ENCODE measurements around the gene RABGAP1L.
A peak's percentile ranks its signal among the peaks of the same experiment; 100 is the strongest.
"Not testable (repeated sequence)": the region's sequence is repeated elsewhere in the genome, so short reads cannot be mapped to it uniquely, and the experiment has no call there.

The RABGAP1L gene

DNA sequence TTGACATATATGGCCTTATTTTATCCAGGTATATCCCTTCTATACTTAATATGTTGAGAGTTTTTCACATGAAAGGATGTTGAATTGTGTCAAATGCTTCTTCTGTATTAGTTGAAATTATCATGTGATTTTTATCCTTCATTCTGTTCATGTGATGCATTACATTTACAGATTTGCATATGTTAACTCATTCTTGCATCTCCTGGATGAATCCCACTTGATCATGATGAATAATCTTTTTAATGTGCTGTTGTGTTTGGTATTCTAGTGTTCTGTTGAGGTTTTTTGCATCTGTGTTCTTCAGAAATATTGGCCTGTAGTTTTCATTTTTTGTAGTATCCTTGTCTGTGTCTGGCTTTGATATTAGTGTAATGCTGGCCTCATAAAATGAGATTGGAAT is 150.2 kb downstream of the RABGAP1L start:
- DNase-seq: no peak

DNA sequence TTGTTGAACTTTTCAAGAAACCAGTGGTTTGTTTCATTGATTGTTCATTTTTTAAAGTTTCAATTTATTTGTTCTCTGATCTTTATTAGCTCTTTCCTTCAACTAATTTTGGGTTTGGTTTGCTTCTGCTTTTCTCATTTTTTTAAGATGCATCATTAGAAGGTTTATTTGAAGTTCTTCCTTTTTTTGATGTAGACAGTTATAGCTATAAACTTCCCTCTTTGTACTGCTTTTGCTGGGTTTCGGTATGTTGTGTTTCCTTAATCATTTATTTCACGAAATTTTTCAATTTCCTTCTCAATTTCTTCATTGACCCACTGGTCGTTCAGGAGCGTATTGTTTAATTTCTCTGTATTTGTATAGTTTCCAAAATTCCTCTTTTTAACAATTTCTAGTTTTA is 155.1 kb downstream of the RABGAP1L start:
- DNase-seq: peak; percentile 5

DNA sequence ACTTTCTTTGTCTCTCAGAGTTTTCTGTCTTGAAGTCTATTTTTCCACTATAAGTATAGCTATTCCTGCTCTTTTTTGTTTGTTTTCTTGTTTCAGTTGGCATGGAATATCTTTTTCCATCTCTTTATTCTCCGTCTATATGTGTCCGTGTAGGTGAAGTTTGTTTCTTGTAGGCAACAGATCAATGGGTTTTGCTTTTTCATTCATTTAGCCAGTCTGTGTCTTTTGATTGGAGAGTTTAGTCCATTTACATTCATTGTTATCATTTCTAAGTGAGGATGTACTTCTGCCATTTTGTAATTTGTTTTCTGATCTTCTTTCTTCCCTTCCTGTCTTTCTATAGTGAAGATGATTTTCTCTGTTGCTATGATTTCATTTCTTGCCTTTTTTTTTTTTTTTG is 155.9 kb downstream of the RABGAP1L start:
- DNase-seq: no peak

DNA sequence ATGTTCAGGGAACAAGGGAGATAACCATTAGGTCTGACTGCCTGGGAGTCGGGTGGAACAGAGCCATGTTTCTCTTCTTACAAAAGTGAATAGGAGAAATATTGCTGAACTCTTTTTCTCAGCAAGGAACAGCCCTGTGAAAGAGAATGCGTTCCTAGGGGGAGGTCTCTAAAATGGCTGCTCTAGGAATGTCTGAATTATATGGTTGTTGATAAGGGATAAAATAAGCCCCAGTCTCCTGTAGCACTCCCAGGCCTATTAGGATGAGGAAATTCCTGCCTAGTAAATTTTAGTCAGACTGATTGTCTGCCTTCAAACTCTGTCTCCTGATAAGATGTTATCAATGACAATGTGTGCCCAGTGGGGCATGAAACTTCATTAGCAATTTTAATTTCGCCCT is 161.6 kb downstream of the RABGAP1L start:
- not testable (repeated sequence) for DNase-seq

DNA sequence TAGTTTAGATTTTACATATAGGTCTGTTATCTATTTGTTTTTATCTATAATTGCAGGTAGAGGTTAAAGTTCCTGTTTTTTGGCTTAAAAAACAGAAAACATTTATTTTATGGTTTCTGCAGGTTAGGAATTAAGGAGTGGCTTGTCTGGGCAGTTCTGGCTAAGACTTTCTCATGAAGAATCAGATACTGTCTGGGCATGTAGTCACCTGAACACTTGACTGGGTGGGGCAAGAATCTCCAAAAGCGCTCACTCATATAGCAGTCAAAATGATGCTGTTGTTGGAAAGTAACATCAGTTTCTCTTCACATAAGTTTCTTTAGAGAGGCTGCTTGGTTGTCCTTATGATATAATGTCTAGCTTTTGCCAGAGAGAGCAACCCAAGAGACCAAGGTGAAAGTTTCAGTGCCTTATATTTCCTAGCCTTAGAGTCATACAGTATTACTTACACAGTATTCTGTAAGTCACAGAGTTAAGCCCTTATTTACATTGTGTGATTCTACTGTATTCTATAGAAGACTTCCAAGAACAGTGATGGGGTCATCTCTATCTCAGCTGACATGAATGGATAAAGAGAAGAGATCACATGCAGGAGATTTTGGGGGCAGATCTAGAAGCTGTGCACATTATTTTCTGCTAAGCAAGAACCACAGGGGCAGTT is 163.0 kb downstream of the RABGAP1L start:
- DNase-seq: no peak

DNA sequence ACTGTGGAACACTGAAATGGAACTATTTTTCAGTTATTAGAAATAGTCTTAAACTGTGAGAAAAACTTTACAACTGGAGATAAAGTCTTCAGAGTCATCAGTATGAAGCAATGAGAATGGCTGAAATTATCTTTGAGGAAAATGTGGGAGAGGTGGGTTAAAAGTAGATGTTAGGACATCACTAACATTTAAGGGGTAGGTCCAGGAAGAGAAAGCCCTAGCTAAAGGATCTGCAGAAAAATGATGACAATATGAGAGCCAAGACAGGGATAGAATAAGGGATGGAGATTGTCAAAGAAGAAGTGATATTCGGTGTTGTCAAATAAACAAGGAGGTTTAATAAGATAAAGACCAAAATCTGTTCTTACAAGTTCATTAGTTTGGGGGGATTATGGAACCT is 165.2 kb downstream of the RABGAP1L start:
- DNase-seq: no peak

DNA sequence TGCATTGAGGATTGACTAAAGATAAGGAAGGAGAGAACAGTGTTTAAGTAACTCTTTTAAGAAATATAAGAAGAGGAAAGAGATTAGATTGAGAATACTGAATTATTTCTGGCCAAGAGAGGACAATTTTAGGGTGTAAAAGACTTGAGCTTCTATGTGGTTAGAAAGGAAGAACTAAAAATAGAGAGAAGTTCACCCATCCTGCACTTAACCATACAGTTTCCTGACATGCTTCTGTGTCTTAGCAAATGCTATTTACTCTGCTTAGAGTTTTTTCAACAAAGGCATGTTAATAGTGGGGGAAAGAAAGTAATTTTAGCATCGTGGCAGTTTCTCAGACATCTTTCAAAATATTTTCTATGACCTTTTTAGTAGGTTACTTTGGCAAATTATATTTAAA is 165.6 kb downstream of the RABGAP1L start:
- no peak for DNase-seq

DNA sequence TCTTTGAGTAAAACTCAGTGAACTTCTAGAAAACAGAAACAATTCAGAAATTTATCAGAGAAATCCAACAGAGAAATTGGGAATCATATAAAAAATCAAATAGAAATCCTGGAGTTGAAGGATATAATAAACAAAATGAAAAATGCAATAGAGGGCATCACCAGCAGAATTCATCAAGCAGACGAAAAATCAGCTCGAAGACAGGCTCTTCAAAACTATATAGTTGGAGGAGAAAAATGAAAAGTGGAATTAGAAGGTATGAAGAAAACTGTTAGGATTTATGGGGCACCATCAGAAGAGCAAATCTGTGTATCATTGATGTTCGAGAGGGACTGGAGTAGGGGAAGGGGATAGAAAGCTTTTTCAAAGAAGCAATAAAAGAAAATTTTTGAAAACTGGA is 167.0 kb downstream of the RABGAP1L start:
- DNase-seq: no peak

DNA sequence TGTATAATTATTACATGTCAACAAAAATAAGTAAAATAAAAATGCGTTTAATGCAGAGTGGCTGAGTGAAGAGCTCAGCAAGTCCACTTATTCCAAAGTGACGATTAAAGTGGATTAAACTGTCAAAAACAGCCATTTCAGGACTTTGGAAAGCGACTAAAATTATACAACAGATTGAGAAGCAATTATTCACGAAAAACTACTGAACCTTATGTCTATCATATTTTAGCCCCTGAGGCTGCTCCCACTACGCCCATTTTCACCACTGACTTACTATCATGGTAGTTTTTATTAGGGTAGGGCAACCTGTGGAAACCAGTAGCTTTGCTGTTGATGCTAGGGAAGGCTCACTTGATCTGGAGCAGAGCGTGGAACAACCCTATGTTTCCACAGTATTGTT is 174.1 kb downstream of the RABGAP1L start:
- DNase-seq: no peak

DNA sequence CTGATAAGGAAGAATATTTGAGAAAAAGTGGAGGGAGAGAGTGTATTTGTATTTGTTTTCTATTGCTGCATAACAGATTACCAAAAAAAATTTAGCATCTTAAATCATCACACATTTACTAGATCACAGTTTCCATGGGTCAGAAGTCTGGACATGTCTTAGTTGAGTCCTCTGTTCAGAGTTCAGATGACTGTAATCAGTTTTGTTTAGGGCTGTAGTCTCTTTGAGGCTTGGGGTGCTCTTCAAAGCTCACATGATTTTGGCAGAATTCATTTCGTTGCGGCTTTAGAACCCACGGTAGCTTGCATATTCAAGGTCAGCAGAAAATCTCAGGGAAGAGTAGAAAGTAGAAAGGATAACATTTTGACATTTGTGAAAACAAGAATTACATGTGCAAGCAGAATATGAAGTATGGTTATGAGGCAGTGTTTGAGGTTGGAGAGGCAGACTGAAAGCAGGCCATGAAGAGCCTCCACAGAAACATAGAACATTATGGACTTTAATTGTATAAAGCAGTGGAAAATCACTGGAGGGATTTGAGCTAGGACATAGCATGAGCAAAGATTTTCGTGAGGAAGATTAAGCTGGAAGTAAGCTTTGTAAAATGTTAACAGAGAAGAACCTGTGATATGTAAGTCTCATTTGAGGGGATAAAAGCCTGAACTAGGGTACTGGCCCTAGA is 177.8 kb downstream of the RABGAP1L start:
- DNase-seq: no peak

DNA sequence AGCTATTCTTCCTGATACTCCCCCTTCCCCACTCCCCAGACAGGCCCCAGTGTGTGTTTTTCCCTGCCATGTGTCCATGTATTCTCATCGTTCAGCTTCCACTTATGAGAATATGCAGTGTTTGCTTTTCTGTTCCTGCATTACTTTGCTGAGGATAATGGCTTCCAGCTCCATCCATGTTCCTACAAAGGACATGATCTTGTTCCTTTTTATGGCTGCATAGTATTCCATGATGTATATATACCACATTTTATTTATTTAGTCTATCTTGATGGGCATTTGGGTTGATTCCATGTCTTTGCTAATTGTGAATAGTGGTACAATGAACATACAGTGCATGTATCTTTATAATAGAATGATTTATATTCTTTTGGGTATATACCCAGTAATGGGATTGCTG is 181.1 kb downstream of the RABGAP1L start:
- not testable (repeated sequence) for DNase-seq

DNA sequence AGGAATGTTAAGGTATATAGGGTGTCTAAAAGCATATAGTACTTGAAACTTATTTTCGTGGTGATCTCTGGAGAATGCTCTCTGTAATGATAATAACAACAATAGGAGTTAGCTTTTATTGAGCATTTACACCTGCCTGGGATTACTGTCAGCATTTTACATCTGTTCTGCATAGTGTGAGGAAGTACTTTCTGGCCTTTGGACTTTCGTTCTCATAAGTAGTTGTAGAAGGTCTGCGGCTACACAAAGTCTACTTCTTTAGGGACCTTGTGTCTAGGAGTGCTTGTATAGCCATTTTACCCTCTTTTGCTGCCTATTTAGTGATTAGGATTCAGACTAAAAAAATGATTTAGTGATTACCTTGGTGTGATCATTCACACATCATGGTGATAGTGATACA is 184.8 kb downstream of the RABGAP1L start:
- DNase-seq: no peak

DNA sequence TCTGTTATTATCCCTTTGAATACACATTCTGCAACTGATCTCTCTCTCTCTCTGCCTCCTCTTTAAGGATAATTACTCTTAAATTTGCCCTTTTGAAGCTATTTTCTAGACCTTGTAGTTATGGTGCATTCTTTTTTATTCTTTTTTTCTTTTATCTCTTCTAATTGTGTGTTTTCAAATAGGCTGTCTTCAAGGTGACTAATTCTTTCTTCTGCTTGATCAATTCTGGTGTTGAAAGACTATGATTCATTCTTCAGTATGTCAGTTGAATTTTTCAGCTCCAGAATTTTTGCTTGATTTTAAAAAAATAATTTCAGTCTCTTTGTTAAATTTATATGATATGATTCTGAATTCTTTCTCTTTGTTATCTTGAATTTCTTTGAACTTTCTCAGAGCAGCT is 192.8 kb downstream of the RABGAP1L start:
- DNase-seq: no peak

DNA sequence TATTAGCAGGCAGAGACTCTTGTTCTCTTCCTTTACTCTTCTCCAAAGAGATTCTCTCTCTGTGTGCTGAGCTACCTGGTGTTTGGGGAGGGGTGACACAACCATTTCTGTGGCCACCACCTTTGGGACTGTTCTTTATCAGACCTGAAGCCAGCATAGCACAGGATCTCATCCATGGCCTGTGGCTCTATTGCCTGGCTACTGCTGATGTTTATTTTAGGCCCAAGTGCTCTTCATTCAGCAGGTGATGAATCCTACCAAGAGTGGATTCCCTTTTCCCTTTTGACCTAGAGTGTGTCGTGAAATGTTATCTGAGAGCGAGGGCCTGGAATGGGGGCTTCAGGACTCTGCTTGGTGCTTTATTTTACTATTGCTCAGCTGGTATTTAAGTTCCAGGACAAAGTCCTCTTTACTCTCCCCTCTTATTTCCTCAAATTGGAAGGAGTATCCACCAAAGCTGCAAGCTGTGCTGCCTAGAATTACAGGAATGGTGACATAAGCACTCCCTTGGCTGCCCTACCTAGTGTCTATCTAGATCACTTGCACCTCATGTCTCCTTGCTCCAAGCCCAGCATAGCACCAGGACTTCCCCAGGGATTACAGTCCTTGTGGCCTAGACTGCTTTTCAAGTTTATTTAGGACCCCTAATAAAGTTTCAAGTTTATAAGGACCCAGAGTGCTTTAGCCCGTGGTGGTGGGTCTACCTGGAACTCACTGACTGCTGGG is 193.7 kb downstream of the RABGAP1L start:
- no peak for DNase-seq

DNA sequence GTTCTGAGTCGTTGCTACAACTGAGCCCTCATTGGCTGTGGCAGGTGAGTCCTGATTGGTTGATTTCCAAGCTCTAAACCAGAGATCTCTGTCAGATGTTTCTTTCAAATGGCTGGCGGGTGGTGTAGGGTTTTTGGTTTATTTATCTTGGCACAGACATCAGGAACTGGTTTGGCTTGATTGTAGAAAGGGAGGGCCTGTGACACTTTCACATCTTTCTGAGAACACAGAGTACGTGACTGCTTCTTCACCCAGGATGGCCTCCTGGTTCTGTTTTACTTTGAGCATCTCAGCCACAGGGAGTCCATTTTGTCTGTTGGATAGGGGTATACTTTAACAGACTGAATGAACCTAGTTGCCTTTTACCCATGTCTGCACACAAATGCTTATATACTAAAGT is 199.0 kb downstream of the RABGAP1L start:
- no peak for DNase-seq

DNA sequence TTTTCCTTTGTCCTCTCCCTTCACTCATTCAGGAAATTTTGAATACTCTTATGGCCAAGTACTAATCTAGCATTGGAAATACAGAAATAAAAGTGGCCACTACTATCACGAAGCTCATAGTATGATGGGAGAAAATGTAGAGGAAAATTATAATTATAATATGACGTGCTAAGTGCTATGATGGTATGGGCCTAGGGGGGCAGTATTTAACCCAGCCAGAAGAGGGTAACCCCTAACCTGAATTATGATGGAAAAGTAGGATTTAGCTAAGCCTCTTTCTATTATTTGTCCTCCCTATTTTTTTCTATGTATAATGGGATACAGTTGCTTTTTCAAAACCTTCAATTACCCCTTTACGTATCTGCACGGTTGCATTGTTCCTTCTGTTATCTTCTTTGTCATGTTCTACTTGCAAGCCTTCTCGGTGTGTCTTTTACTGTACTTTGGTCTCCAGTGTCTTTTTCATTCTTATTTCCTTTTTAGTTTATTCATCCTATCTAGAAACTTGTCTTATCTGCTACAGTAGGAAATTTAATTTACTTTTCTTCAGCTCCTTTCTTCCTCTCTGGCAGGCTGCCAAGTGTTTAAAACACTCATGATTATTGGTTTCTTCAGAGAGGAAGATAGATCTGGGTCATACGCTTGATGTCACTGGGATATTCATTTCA is 199.6 kb downstream of the RABGAP1L start:
- DNase-seq: no peak

DNA sequence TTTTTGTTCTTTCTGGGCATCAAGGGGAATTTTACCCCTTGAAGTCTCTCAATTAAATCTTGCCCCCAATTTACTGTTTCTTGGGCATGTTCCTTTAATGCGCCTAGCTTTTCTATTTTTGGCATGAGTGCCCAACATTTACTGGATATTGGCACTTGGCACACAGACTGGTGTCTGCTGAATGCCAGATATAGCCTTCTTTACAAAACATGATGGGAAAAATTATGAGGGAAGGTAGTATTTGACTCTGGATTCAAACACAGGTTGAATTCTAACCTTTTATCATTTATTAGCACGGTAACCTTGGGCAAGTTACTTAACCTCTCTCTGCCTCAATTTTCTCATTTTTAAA is 200.1 kb downstream of the RABGAP1L start:
- DNase-seq: no peak

DNA sequence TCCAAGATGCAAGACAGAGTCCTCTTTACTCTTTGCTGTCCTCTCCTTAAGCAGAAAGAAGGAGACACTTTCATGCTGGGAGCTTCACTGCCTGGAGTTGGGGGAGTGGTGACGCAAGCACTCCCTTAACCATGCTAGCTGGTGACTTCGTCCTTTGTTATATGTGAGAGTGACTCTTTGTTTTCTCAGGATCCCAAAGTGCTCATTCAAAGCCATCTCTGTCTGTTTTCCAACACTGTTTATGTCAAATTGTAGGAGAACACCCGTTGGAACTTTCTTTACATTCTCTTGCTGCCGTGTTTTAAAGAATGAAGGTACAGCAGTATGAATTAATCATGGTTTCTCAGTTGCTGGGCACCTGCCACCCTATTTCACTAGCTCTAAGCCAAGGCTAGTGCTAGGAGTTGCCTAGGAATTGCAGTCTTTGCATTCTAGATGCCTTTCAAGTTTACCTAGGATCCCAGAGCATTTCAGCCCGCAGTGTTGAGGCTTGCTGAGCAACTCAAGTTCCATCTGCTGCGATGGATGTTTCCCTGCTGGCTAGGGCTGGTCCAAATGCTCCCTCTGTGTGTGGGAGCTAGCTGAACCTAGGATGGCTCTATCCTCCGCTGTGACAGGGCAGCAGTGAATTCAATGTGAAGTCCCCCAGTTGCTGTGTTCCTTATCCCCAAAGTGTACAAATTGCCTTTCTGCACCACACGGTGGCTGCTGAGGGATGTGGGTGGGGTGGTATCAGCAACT is 205.8 kb downstream of the RABGAP1L start:
- DNase-seq: no peak

DNA sequence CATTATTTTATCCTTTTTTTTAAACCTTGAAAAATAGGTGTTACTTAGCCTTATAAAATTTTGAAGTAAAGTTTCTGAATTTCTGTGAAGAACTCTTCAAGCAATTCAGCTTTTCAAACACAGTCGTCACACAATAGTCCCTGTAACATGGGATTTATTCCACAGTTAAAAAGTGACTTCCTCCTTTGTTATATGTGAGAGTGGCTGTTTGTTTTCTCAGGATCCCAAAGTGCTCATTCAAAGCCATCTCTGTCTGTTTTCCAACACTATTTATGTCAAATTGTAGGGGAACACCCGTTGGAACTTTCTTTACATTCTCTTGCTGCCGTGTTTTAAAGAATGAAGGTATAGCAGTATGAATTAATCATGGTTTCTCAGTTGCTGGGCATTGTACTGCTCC is 207.6 kb downstream of the RABGAP1L start:
- no peak for DNase-seq

DNA sequence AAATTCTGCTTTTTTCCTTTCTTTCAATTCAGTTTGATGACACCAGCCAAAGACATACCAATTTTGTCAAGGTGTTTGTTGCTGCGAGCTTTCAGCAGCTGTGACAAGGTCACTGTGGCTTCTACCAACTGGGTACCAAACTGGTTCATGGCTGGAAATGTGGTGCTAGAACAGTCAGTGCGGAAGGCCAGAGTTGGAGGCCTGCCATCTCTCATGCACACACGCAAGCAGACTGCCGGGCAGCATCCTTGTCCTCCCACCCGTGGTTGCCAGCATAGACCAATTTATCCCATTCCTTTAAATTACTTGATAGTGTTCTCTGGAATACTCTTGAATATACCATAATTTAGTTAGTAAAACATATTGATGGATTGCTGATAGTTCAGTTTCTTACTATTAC is 208.6 kb downstream of the RABGAP1L start:
- DNase-seq: no peak

DNA sequence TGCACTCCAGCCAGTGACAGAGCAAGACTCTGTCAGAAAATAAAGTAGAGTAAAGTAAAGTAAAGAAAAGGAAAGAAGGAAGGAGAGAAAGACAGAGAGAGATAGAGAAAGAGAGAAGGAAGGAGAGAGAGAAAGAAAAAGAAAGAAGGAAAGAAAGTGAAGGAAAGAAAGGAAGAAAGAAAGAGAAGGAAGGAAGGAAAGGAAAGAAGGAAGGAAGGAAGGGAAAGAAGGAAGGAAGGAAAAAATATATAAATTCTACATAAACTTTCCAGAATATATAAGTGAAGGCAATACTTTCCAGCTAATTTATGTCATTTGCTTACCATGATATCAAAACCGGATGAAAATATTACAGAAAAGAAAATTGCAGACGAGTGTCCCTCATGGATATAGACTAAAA is 216.7 kb downstream of the RABGAP1L start:
- DNase-seq: no peak

DNA sequence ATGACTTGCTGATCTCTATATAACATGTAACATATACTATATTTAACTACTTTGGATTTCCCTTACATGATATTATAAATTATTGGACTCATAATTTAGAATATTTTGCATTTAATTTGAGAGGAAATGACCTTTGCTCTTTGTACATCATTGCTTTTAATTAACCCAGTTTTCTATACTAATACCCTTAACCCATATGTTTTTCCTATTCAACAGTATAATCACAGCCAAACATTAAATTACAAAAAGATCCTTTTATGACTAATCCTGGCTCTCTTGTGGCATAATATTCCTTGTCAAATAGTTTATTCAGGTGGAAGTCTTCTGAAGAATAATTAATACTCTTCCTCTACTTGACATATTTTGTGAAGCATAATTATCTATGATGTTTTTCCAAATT is 232.4 kb downstream of the RABGAP1L start:
- DNase-seq: no peak

DNA sequence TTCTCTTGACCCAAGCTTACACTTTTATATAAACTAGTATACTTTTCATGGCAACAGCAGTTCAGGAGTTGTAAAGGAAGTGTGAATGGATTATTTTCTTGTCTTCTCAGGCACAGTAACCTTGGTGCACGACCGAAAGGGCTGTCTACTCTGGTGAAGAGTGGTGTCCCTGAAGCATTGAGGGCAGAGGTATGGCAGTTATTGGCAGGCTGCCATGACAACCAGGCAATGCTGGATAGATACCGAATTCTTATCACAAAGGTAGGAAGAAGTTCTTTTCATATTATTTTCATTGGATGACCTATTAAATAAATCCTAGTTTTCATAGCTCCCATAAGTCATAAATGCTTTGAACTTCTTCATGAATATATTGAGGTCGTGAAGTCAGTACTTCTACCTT is 234.6 kb downstream of the RABGAP1L start:
- DNase-seq: no peak

All from suppressor macrophage treated with lipopolysaccharide for 4 hours (primary cell).